WTC11 (cell line): Measurements from ENCODE around the gene CACNA1E. TPM values are rescaled to one million over a fixed set of nuclear protein-coding genes. Genes with fewer than 3 reads are reported as not detected.

ENCODE experiments used
- AFF4 ChIP-seq: sonication (generic); formaldehyde crosslinking; IDR thresholded peaks from 2 replicates; pipeline ENCODE4 v1.8.1; 2023; ENCODE audit warnings: mild to moderate bottlenecking, missing genetic modification reagents, borderline replicate concordance
- PRRX2 ChIP-seq: fragments of 250-450 bp; sonication (Bioruptor Pico); IDR thresholded peaks from 2 replicates; pipeline ENCODE4 v1.8.0; 2021; ENCODE audit warnings: mild to moderate bottlenecking
- TCF7 ChIP-seq: sonication (generic); formaldehyde crosslinking; IDR thresholded peaks from 2 replicates; pipeline ENCODE4 v1.8.0; 2022; ENCODE audit warnings: mild to moderate bottlenecking, low read depth, missing genetic modification reagents, moderate library complexity
- TEAD4 ChIP-seq: sonication (generic); formaldehyde crosslinking; IDR thresholded peaks from 2 replicates; pipeline ENCODE4 v1.8.0; 2022; ENCODE audit warnings: mild to moderate bottlenecking, missing genetic modification reagents
- ZNF138 ChIP-seq: sonication (generic); formaldehyde crosslinking; conservative IDR thresholded peaks from 2 replicates; pipeline ENCODE4 v1.8.1; 2022; ENCODE audit warnings: mild to moderate bottlenecking, moderate library complexity, missing genetic modification reagents
- ZNF281 ChIP-seq: sonication (generic); formaldehyde crosslinking; IDR thresholded peaks from 2 replicates; pipeline ENCODE4 v1.8.0; 2023; ENCODE audit warnings: mild to moderate bottlenecking, missing genetic modification reagents
- ZNF416 ChIP-seq: fragments of 250-450 bp; sonication (Bioruptor Pico); IDR thresholded peaks from 2 replicates; pipeline ENCODE4 v1.9.0; 2021; ENCODE audit warnings: mild to moderate bottlenecking, inconsistent platforms
- ZNF671 ChIP-seq: fragments of 250-450 bp; sonication (Bioruptor Pico); IDR thresholded peaks from 2 replicates; pipeline ENCODE4 v1.8.0; 2021; ENCODE audit warnings: mild to moderate bottlenecking
- total RNA-seq: library from RNA; stranded (reverse); gene quantifications from 3 replicates; pipeline ENCODE4 v1.2.3, GENCODE V29; 2021
- TF ChIP-seq, protein P1 (sequence below): sonication (generic); formaldehyde crosslinking; IDR thresholded peaks from 2 replicates; pipeline ENCODE4 v1.8.0; 2022; ENCODE audit warnings: missing genetic modification reagents
- TF ChIP-seq, protein P2 (sequence below): sonication (generic); formaldehyde crosslinking; IDR thresholded peaks from 2 replicates; pipeline ENCODE4 v1.8.1; 2022; ENCODE audit warnings: mild to moderate bottlenecking, missing genetic modification reagents, moderate library complexity, borderline replicate concordance
- TF ChIP-seq, protein P3 (sequence below): fragments of 250-450 bp; sonication (Bioruptor Pico); IDR thresholded peaks from 2 replicates; pipeline ENCODE4 v2.1.2; 2022; ENCODE audit warnings: mild to moderate bottlenecking, moderate library complexity
- TF ChIP-seq, protein P4 (sequence below): sonication (generic); formaldehyde crosslinking; IDR thresholded peaks from 2 replicates; pipeline ENCODE4 v1.8.1; 2023; ENCODE audit warnings: mild to moderate bottlenecking, missing genetic modification reagents

CACNA1E gene
- total RNA-seq, 1 experiment from 2014 or later = 0.63 TPM

- TF ChIP-seq, protein P1, sequence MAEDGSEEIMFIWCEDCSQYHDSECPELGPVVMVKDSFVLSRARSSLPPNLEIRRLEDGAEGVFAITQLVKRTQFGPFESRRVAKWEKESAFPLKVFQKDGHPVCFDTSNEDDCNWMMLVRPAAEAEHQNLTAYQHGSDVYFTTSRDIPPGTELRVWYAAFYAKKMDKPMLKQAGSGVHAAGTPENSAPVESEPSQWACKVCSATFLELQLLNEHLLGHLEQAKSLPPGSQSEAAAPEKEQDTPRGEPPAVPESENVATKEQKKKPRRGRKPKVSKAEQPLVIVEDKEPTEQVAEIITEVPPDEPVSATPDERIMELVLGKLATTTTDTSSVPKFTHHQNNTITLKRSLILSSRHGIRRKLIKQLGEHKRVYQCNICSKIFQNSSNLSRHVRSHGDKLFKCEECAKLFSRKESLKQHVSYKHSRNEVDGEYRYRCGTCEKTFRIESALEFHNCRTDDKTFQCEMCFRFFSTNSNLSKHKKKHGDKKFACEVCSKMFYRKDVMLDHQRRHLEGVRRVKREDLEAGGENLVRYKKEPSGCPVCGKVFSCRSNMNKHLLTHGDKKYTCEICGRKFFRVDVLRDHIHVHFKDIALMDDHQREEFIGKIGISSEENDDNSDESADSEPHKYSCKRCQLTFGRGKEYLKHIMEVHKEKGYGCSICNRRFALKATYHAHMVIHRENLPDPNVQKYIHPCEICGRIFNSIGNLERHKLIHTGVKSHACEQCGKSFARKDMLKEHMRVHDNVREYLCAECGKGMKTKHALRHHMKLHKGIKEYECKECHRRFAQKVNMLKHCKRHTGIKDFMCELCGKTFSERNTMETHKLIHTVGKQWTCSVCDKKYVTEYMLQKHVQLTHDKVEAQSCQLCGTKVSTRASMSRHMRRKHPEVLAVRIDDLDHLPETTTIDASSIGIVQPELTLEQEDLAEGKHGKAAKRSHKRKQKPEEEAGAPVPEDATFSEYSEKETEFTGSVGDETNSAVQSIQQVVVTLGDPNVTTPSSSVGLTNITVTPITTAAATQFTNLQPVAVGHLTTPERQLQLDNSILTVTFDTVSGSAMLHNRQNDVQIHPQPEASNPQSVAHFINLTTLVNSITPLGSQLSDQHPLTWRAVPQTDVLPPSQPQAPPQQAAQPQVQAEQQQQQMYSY (CRISPR knock-in tag) = no peak
- TF ChIP-seq TEAD4 (CRISPR knock-in tag) = no peak
- TF ChIP-seq, protein P2, sequence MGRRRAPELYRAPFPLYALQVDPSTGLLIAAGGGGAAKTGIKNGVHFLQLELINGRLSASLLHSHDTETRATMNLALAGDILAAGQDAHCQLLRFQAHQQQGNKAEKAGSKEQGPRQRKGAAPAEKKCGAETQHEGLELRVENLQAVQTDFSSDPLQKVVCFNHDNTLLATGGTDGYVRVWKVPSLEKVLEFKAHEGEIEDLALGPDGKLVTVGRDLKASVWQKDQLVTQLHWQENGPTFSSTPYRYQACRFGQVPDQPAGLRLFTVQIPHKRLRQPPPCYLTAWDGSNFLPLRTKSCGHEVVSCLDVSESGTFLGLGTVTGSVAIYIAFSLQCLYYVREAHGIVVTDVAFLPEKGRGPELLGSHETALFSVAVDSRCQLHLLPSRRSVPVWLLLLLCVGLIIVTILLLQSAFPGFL (CRISPR knock-in tag) = no peak
- TF ChIP-seq PRRX2 (CRISPR knock-in tag) = no peak
- TF ChIP-seq ZNF416 (CRISPR knock-in tag) = no peak
- TF ChIP-seq, protein P3, sequence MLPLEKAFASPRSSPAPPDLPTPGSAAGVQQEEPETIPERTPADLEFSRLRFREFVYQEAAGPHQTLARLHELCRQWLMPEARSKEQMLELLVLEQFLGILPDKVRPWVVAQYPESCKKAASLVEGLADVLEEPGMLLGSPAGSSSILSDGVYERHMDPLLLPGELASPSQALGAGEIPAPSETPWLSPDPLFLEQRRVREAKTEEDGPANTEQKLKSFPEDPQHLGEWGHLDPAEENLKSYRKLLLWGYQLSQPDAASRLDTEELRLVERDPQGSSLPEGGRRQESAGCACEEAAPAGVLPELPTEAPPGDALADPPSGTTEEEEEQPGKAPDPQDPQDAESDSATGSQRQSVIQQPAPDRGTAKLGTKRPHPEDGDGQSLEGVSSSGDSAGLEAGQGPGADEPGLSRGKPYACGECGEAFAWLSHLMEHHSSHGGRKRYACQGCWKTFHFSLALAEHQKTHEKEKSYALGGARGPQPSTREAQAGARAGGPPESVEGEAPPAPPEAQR (CRISPR knock-in tag) = no peak
- TF ChIP-seq, protein P4, sequence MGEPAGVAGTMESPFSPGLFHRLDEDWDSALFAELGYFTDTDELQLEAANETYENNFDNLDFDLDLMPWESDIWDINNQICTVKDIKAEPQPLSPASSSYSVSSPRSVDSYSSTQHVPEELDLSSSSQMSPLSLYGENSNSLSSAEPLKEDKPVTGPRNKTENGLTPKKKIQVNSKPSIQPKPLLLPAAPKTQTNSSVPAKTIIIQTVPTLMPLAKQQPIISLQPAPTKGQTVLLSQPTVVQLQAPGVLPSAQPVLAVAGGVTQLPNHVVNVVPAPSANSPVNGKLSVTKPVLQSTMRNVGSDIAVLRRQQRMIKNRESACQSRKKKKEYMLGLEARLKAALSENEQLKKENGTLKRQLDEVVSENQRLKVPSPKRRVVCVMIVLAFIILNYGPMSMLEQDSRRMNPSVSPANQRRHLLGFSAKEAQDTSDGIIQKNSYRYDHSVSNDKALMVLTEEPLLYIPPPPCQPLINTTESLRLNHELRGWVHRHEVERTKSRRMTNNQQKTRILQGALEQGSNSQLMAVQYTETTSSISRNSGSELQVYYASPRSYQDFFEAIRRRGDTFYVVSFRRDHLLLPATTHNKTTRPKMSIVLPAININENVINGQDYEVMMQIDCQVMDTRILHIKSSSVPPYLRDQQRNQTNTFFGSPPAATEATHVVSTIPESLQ (CRISPR knock-in tag) = no peak
- no peak for TF ChIP-seq ZNF281
- no peak for TF ChIP-seq ZNF671
- no peak for TF ChIP-seq ZNF138 (CRISPR knock-in tag)
- TF ChIP-seq AFF4 (CRISPR knock-in tag) = no peak
- no peak for TF ChIP-seq TCF7 (CRISPR knock-in tag)
Observed at GRCh38 chr1:181763736-181764135, 280.4 kb downstream of the CACNA1E start (continued).
